Stimulated activated CD4-positive, alpha-beta T cell treated with anti-CD3 and anti-CD28 coated beads, Interleukin-12 subunit alpha, Interleukin-12 subunit beta, amount 100 ng/mL, for 4 hours (primary cell): Measurements from ENCODE around the gene STARD13.

ENCODE experiments used
- DNase-seq: peaks from one replicate; pipeline ENCODE4 v3.0.0-alpha.2; 2020

STARD13 gene

GRCh38 chr13:33285420-33286124 is at the start of gene STARD13:
STARD13 (minus strand) TSS chr13:33285755; CDS start chr13:33285638, 117 bp downstream.
- no peak for DNase-seq

GRCh38 chr13:33334831-33335230 is 49.3 kb upstream of the STARD13 start:
- DNase-seq: no peak

DNA sequence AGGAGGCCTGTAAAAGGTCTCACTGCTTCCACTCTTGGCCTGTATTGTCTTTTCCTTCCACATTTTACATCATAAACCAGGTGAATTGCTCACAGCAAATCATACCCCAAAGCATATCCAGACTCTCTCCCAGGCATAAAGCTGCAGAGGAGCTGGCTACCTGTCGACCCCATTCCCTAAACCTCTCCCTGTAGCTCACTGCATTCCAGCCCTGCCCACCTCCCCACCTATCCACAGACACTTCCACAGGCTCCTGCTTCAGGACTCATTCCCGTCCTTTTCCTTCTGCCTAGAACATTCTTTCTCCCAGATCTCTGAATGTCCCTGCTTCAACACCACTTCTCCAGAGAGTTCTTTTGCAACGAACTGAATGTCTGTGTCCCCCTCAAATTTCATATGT is 46.4 kb upstream of the STARD13 start:
- no peak for DNase-seq

DNA sequence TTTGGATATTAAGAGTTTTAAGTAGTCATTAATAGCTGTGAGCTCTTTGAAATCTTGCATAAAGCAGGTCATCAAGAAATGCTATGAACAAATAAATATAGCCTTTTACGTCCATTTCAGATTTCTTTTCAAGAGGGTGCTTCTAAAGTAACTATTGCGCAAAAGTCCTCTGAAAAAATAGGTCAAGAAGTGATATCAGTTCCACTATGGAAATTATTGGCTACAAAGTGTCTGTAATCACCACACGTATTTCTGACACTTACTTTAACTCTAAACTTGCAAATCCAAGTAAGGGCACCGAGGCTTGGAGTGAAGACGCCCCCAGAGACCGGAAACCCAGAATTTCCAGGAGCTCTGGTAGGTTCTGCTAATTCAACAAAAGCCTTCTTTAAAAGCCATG is 44.9 kb upstream of the STARD13 start:
- DNase-seq: no peak

DNA sequence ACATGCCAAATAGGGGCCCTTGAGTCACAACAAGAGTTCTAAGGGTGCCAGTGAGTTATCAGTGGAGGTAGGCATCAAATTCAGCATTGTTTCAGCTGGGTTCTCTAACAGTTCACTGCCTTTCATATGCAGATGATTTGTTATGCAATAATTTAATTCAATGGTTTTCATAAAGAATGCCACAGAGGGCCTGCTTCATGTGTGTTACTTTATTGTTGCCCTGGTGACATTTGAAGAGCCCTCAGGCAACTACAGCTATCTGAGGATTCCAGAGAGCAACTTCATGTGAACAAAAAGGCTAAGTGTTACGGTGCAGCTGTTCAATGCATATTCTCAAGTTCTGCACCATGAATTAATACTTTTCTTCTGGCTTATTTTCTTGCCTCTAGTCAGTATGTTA is 43.1 kb upstream of the STARD13 start:
- no peak for DNase-seq

DNA sequence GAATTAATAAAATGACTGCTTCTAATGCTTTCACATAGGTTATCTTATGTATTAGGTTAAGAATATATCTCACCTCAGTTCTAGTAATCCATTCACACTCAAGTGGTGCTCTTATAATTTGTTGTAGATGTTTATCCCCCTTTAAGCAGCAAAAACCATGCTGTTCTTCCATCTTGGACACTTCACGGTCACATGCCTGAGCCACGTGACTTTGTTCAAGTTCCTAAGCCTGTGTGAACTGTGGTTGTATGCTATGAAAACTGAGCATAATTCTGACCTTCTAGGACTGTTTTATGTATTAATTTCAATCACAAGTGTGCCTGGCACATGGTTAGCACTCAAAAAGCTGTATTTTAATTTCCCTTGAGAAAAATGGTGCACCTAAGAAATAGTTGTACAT is 41.2 kb upstream of the STARD13 start:
- DNase-seq: no peak

GRCh38 chr13:33326246-33326645 is 40.7 kb upstream of the STARD13 start:
- no peak for DNase-seq

GRCh38 chr13:33323801-33324510 is 38.4 kb upstream of the STARD13 start:
- no peak for DNase-seq

- no peak for DNase-seq
Measured at GRCh38 chr13:33322965-33323668, 37.6 kb upstream of the STARD13 start.

- DNase-seq: no peak
Measured at GRCh38 chr13:33322543-33322809, 36.9 kb upstream of the STARD13 start.

DNA sequence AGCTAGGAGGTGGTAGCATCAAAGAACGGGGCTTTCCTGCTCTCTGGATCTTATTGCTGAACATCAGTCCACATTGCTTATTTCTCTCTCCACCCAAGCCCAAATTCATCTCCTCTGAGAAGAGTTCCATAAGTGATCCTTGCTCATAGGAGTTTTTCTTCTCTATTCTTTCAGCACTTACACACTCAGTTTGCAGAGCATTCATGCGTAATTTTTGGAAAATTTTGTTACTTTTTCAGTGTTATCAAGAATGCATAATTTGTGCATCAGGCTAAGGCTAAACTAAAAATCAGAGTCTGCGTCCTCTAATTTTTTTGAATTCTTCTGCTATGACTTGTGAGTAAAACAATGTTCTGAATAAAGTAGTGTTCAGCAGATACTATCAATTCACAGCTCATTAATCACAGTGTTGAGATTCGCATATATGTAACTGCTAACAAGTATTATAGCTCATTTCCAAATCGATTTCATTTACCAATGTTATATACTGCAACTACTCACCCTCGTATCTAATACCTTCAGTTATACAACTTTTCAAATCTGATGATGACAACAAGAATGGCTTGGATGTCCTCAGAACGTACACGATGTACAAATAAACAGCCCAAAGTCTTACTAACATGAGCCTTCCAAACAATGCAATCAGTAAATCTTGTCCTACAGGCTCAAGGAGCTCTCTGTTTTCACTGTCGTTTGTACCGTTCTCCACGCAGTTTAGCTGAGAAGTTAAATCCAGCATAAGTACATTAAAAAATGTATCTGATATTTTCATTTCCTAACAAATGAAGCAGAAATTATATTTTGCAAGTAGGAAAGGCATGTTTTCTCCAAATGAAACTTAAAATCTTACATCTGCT is 36.4 kb upstream of the STARD13 start:
- DNase-seq: no peak

DNA sequence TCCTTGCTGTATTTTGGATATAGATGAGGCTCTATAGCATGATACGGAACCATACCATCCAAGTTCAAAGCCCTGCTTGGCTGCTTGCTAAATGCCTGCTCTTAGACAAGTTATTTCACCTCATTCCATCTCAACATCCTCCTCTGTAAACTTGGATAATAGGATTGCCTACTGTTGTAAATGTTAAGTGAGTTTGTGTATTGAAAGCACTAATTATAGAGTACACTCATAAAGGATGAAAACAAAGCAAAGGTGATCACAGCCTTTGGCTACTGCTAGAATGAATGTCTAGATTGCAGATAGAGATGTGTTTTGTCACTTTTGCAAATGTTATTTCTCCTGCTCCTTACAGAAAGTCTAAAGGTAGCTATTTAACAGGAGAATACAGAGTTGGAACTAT is 34.3 kb upstream of the STARD13 start:
- no peak for DNase-seq

DNA sequence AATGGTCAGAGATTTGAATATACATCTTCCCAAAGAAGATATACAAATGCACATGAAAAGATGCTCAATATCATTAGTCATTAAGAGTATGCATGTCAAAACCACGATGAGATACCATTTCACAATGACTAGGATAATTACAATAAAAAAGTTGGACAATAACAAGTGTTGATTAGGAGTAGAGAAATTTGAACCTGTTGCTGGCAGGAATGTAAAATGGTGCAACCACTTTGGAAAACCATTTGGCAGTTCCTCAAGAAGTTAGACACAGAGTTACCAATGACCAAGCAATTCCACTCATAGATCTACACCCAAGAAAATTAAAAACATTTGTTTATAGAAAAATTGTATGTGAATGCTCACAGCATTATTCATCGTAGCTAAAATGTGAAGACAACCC is 33.2 kb upstream of the STARD13 start:
- no peak for DNase-seq

DNA sequence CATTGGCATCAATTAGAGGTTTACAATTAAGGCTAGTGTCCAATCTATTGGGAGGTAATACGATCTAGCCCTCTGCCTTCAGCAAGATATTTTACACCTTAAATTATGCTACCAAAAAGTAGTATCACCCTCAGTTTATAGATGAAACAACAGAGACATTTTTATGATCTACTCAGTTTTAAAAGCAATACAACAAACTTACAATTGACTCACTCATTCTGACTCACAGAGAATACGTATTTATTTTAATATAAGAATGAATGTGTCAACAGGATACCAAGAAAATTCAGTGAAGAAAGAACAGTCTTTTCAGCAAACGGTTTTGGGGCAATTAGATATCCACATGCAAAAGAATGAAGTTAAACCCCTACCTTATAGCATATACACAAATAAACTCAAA is 32.5 kb upstream of the STARD13 start:
- no peak for DNase-seq

- no peak for DNase-seq
Measured at GRCh38 chr13:33316890-33317289, 31.3 kb upstream of the STARD13 start.

DNA sequence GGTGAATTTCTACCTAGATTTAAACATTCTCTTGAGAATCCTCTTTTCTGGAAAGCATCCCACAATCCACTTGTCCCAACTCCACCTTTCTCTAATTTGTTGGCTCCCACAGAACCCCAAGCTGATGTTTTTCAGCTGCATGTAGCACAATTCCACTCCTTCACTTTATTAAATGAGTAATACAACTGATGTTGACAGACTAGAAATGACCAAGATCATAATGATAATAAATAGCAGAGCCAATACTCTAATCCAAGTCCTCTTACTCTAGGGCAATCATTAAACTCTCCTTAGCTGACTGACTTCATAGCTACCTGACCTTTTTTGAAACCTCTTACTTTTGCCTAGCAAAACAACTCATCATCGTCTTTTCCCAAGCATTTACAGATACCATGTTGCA is 27.9 kb upstream of the STARD13 start:
- no peak for DNase-seq

GRCh38 chr13:33312861-33313212 is 27.3 kb upstream of the STARD13 start:
- no peak for DNase-seq

- DNase-seq: no peak
Measured at GRCh38 chr13:33312150-33312860, 26.8 kb upstream of the STARD13 start.

DNA sequence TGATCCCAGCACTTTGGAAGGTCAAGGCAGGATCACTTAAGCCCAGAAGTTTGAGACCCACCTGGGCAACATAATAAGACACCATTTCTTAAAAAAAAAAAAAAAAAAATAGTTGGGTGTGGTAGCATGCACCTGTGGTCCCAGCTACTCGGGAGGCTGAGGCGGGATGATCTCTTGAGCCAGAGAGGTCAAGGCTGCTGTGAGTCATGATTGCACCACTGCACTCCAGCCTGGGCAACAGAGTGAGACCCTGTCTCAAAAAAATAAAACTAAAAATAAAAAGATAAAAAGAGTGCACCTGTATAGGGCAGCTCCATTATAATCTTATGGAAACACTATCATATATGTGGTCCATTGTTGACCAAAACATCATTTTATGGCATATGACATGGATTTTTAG is 25.5 kb upstream of the STARD13 start:
- no peak for DNase-seq

GRCh38 chr13:33310245-33311038 is 24.9 kb upstream of the STARD13 start:
- DNase-seq: no peak

DNA sequence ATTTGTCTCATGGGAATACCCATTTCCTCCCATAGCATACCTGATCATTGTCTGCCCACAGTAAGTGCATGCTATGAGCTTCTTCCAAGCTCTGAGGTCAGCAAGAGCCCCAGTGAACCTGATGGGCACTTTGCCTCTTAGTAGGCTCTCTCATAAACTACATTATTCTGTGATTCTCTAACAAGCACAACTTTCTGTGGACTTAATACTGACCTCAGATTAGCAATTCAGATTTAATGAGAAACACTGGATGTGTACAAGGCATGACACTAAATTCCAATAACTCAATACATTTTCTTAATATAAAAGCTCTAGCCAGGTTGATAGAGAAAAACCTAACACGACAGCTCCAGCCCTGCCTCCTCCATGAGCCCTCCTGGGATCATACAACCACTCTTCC is 23.3 kb upstream of the STARD13 start:
- DNase-seq: no peak

DNA sequence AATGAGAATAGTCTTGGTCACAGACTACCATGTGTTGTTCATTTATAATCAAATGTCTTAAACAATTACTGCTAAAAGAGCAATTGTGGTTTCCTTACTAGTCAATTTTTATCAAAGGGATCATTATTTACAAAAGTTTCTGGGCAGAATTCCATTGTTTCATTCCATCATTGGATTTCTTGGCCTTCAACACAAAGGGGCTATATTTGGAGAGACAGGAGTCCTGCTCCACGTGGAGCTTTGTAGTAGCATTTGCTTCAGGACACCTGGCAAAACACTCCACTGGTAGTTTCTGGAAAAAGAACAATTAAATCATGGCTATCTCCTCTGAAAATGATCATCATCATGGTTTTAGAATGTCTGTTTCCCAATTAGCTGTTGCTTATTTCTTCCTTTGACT is 22.3 kb upstream of the STARD13 start:
- no peak for DNase-seq
